GM04503 (cell line): ENCODE results near the gene MUL1.
"Not testable (repeated sequence)": the region's sequence is repeated elsewhere in the genome, so short reads cannot be mapped to it uniquely, and the experiment has no call there.

ENCODE experiments used
- DNase-seq: peaks from one replicate; pipeline ENCODE4 v3.0.0-alpha.2; 2012; ENCODE audit warnings: low read depth

MUL1 gene, protein sequence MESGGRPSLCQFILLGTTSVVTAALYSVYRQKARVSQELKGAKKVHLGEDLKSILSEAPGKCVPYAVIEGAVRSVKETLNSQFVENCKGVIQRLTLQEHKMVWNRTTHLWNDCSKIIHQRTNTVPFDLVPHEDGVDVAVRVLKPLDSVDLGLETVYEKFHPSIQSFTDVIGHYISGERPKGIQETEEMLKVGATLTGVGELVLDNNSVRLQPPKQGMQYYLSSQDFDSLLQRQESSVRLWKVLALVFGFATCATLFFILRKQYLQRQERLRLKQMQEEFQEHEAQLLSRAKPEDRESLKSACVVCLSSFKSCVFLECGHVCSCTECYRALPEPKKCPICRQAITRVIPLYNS

DNA sequence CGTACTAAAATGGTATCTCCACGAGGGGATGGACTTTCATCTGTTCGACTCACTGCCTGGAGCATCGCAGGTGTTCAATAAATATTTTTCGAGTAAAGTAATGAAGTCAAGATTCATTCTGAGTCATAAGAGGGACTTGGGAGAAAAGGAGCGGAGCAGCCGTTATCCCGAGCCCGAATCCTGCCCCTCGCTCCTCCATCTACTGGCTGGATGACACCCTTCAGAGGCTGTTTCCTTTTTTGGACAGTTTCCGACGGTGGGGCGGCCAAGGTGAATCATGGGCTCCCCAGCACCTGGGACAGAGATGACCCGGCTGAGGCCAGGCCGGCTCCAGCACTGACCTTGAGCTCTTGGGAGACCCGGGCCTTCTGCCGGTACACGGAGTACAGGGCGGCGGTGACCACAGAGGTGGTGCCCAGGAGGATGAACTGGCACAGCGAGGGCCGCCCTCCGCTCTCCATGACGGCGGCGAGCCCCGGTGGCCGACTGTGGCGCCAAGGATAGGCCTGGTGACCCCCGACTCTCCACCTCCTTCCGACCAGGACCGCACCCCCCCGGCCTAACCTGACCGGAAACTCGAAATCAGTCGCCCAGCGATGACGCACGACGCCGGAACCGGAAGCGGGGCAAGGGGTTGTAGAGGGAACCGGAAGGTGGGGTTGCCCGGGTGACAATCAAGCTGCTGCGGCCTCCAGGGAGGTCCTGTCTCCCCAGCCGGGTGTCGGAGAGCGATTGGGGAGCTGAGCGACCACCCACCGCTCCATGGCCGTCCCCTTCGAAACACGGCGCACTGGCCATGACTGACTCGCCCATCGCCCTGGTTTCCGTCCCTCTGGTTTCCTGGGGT lies at the start of gene MUL1:
TSS of gene MUL1 (minus strand) at position 588 of the 847 bp plus-strand sequence. CDS start at position 461, 127 bp downstream.
- peak; percentile 63 for DNase-seq

DNA sequence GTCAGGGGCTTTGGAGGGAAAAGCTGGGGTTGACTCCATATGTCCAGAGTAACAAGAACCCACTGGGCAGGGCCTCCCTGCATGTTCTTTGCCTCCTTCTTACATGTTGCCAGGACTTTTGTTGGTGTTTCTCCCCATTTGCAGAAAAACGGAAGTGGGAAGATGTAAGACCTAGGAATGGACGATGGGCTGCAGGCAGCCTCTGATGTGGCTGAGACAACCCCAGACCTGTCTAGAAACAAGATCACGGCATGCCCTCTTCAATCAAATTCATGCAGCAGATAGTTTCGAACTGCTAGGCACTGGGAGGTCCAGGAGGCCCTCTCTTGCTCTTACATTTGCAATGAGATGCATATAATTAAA lies 47.8 kb upstream of the MUL1 start:
- DNase-seq = no peak

DNA sequence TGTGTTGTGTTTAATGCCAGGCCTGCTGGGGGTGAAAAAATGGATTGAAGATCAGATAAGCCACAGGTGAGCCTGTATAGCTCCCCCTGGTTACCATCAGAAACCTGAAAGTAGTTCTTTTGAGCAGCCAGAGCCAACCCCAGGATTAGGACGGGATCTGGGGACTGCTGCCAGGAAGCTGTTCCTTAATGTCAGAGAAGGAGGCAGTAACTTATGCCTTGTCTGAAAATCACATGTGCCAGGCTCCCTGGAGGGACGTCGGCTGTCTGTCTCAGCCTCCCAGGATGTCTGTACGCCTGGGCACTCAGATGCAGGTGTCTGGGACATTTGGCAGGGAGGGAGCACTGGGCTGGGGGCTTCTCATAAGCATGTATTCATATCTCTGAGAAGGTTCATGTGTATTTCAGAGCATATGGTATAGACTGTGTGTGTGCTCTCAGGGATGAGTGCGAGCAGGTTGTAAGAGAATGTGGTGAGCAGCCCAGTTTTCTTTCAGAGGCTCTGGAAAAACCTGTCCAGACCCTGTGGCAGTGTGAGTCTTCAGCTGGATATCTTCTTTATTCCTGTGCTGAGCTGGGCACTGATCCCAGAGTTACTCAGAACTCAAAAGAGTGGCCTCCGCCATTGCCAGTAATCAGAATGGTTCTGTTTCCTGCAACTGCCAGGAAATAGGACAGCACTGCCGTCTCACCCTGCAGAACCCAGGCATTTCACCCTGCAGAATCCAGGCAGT lies 47.2 kb upstream of the MUL1 start:
- no peak for DNase-seq

DNA sequence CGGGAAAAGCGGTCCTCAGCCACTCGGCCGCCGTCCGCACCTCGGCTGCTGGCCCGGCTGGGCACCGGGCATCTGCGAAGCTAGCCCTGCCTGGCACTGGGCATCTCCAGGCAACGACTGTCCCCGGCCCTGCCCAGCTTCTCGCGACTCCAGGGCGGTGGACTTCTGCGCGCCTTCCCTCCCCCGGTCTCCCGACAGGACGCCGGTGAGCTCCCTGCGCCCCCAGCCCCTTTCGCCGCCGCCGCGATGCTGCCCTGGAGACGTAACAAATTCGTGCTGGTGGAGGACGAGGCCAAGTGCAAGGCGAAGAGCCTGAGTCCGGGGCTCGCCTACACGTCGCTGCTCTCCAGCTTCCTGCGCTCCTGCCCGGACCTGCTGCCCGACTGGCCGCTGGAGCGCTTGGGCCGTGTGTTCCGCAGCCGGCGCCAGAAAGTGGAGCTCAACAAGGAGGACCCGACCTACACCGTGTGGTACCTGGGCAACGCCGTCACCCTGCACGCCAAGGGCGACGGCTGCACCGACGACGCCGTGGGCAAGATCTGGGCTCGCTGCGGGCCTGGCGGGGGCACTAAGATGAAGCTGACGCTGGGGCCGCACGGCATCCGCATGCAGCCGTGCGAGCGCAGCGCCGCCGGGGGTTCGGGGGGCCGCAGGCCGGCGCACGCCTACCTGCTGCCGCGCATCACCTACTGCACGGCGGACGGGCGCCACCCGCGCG lies 44.9 kb upstream of the MUL1 start:
- no peak for DNase-seq

DNA sequence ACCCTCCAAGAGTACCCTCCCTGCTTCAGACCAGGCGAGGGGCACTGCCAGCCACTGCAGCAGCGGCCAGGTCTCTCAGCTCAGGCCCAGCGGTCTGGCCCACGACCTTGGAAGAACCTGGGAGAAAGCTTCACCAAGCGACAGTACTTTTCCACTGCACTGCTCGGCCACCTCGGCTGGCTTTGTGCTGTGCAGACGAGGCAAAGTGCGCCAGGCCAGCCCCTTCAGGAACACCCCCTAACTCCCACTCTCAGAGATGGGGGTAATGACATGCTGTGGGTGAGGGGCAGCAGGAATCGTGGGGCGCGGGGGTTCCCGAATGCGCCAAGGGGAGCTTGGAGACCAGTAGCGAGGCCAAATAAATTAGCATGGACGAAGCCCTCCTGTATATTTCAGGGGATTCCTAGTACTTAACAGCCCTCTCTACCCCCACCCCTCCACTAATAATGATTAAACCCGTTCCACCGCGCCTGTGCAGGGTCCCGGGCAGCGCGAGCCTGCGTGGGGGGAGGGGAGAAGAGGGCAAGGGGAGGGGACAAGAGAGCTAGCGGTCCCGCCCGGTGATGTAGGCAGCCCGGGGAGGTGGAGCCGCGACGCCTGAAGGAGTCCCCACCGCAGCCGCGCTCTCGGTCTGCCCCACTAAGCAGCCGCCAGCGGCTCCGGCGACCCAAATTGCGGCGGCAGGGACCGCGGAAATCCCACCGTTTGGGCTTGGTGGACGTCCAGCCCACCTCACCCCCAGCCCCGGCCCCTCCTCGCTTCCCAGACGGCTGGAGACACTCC lies 44.2 kb upstream of the MUL1 start, which contains the start of gene FAM43B:
TSS of gene FAM43B (plus strand) at position 629 of the 783 bp plus-strand sequence. CDS start 401 bp downstream, outside the sequence.
- no peak for DNase-seq

DNA sequence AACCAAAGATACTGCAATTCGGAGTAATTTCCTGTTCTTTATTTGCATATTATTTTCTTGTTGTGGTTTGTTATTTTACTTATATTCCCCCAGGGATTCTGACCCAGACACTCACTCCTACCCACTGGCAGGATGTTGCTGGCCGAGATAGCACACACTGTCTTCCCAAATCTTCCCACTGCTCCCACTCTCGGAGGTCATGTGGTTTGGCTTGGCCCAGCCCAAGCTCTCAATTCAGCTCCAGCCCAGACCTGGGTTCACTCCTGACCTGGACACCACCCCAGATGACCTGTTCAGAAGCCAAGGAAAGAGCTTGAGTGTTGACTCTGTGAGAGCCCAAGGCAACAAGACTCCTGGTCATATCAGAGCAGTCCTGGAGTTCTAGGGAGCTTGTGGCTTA lies 43.2 kb upstream of the MUL1 start:
- DNase-seq = no peak

DNA sequence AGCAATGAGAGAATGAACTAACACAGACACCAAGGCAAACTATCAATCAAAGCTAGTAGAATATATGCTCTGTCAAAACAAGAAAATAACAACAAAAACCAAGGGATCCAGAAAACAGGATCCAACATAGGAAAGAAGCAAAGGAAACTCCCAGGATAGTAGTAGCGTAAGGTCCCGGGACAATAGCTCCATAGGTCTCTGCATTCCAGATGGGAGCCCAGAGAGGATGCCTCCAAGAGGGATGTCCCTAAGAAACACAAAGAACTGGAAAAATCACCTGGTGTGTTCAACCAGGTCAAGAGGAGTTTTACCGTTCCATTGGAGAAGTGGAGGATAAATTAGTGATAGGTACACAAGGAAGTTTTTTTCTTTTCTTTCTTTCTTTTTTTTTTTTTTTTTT lies 38.7 kb upstream of the MUL1 start:
- DNase-seq = no peak

DNA sequence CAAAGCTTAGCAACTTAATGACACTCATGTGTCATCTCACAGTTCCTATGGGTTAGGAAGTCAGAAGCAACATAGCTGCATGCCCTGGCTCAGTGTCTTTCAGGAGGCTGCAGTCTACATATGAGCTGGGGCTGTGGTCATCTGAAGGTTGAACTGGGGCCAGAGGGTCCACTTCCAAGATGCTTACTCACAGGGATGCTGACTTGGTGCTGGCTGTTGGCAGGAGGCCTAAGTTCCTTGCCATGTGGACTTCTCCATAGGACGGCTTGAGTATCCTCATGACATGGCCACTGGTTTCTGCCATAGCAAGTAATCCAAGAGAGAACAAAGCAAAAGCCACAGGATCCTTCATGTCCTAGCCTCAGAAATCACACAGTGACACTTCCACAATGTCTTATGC lies 32.3 kb upstream of the MUL1 start:
- no peak for DNase-seq

DNA sequence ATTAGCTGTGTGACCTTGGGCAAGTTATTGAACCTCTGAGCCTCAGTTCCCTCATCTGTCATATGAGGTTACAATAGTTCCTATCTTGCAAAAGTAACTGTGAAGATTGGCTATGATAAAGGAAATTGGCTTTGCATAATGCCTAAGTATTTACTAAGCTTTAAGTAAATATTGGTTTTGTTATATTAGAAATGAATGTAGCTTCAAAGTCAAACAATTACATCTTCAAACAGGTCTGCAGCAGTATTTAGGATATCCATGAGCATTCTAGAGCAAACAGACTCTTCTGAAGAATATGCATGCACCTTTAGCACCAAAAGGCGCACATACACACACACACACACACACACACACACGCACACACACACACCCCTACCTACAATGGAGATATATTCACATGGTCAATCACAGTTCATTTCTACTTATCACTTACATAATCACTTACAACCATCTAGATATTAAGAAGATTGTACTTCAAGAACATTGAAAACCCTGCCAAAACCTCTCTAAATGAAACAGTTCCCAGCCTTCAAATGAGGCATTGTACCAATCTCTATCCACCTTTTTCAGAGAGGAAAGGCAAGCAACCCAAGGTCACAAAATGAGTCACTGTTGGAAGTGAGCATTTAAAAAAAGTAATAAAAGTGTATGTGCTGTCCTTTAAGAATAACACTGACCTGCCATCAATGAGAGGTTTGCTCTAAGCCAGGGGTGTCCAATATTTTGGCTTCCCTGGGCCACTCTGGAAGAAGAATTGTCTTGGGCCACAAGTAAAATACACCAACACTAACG lies 31.0 kb upstream of the MUL1 start:
- DNase-seq = no peak

DNA sequence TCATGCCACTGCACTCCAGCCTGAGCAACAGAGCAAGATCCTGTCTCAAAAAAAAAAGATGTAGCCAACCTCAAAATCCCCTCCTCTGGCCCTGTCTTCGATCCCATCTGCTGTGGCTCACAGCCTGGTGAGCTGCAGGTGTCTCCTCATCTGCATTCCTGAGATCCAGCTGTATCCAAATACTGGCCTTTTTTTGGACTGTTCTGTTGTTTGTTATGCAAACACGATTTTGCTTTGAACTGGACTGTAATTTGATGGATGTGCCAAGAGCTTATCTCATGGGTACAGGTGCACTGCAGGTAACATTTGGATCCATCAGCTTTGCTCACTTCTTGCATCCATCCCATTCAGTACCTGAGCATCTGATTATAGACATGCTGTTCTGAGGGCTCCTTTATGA lies 30.3 kb upstream of the MUL1 start:
- DNase-seq = no peak

DNA sequence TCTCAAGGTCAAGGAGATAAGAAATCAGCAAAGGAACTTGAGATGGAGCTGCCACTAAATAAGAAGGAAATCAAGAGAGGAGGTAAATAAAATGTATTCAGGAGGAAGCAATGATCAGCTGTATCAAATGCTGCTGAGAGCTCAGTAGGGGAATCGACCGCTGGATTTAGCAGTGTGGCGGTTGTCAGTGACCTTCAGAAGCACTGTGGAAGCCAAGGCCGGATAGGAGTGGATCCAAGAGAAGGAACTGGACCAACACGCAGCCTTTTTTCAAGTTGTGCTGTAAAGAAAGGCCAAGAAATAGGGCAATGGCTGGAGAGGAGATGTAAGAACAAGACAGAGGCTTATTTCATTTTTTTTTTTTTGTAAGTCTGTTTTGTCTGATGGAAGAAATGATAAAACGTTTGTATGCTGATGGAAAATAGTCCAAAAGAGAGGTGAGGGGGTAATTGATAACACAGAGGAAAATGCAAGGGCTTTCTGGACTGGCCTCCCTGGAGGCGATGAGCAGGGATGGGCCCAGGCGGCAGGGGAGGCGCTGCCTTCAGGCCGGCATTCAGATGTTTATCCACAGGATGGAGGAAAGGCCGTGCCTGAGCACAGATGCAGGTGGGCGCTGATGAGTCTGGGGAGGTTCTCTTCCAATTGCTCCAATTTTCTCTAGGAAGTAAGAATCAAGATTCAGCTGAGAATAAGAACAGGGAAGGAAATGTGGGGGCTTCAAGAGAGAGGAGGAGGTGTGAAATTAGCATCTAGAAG lies 26.9 kb upstream of the MUL1 start:
- DNase-seq = no peak

DNA sequence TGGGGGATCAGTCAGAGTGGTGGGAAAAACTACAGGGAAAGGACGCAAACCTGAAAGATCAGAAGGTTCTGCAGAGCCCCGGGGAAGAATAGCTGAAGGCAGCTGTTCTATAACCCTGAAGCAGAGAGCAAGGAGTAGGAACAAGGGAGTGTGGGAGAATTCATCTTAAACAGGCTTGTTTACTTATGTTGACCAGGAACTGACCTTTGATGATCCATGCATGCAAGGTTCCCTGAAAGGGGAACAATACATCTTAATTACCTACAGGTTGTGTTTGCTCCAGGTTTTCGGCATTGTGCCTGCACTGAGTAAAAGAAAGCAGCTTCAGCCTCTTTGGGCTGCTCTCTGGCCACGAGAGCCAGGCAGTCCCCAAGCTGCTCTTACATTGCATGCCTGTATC lies 25.7 kb upstream of the MUL1 start:
- no peak for DNase-seq

DNA sequence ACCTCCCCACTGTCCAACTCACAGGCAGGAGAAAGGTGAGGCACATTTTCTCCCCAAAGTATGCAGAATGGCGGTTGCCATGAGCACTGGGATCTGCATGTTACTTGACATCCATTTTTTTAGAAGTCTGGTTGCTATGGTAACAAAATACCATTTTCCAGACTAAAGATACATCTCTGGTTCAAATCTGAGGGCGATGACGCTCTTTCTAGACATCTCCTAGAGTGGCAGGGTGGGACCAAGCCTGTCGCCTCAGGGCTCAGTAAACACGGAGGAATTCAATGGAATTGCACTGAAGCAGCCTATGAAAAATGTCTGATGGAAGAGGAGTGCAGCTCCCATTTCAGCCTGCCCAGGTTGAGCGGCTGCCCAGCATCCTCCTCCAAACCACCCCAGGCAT lies 22.9 kb upstream of the MUL1 start:
- DNase-seq = no peak

DNA sequence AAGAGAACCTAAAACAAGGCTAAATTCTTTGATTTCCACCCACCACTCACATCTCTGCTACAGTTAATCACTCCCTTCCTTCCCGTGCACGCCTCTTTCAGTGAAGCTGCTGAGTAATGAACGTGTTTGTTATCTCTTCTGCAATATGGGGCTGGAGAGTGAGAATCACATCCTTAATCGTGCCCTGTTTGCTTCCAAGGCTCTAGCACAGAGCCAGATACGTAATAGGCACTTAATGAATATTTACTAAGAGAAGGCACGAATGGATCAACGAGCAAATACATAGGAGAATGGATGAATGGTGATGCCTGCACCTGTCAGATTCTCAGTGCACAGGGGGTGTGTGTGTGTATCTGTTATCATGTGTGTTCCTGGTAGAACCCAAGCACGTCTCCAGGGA lies 22.4 kb upstream of the MUL1 start:
- DNase-seq = no peak

DNA sequence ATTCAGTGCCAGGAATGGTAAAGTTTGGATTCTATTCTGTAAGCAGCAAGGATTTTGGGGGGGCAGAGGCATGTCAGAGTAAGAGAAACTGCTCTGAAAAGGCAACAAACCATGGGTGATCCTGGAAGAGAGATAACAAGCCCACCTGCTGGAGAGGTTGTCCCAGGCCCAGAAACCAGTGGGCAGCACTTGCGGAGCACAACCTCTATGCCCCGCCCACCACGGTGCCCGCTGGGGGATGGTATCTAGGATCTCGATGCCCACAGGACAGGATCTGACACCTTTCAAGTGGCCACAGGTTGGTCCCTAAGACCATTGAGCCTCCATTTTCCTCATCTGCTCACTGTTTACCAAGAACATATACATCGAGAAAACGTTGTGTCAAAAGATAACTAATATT lies 20.3 kb upstream of the MUL1 start:
- no peak for DNase-seq

DNA sequence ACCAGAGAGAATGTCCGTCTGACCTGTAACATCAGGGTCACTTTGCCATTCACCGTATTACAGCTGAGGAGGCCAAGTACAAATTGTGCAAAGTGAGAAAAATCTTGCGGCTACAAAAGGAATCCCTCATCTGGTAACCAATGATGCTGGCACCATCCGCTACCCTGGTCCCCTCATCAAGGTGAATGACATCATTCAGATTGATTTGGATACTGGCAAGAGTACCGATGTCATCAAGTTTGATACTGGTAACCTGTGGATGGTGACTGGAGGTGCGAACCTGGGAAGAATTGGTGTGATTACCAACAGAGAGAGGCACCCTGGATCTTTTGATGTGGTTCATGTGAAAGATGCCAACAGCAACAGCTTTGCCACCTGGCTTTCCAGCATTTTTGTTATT lies 18.3 kb upstream of the MUL1 start:
- no peak for DNase-seq

DNA sequence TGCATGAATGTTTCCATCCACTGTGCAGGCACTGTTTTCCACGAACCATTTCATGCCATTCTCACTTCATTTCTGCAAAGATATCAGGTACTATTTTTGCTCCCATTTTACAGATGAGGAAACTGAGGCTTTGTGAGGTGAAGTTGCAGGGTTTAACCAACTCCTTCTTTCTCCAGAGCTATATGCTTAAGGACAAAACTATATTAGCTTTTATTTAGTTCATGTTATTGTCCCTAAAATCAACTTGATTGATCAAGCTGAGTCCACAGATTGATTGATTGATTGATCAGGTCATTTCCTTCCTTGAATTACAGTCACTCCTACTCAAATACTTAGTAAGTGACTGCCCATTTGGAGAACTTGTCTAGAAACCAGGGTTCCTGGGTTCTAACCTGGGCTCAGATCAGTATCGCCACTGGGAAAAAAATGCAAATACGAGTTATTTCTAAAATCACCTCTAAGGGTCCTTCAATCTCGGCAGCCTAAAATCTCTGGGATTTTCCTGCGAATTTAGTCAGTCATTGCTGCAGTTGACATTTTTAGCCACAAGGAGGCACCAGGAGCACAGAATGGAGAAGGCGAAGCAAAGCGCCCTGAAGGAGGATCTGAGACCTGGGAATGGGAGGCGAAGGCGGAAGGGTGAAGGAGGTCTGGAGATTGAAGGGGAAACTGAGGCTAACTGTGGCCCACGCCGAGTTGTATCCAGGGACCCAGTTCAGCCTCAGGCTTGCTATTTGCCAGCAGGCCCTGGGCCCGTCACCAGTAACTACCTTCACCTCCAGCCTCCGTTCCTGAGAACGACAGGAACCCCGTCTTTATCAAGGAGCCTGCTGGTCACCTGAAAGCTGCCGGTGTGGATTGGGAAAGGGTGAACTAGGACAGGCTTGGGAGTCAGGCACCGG lies 14.3 kb upstream of the MUL1 start:
- peak; percentile 22 for DNase-seq

DNA sequence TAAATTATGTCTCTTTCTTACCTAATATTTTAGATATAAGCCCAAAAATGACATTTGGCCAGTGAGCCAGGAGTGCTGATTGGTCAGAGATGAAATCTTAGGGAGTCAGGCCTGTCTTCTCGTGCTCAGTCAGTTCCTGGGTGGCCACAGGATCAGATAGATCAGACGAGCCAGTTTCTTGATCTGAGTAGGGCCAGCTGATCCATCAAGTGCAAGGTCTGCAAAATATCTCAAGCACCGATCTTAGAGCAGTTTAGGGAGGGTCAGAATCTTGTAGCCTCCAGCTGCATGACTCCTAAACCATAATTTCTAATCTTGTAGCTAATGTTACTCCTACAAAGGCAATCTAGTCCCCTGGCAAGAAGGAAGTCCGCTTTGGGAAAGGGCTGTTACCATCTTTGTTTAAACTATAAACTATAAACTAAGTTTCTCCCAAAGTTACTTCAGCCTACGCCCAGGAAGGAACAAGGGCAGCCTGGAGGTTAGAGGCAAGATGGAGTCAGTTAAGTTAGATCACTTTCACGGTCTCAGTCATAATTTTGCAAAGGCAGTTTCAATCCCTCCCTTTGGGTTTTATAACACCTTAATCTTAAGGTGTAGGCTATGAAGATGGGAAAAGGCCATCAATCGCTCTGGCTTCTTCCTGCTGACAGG lies 11.8 kb upstream of the MUL1 start:
- DNase-seq = not testable (repeated sequence)
